HFF-Myc (cell line): ENCODE results near the gene TSPAN17.

ENCODE experiments used
- DNase-seq: peaks from one replicate; pipeline ENCODE4 v3.0.0-alpha.2; 2011; ENCODE audit warnings: low read depth; ENCODE audit errors: extremely low read depth
- H3K4me3 ChIP-seq: replicated peaks from 2 replicates; pipeline ENCODE4 v1.5.1; 2011; ENCODE audit warnings: low read depth, mild to moderate bottlenecking, control low read depth, low read length
- TF ChIP-seq, protein P1 (sequence below): IDR thresholded peaks from 2 replicates; pipeline ENCODE4 v1.5.1; 2012; ENCODE audit warnings: mild to moderate bottlenecking, low read depth, low read length, control low read depth; ENCODE audit errors: missing control alignments

The TSPAN17 gene

DNA sequence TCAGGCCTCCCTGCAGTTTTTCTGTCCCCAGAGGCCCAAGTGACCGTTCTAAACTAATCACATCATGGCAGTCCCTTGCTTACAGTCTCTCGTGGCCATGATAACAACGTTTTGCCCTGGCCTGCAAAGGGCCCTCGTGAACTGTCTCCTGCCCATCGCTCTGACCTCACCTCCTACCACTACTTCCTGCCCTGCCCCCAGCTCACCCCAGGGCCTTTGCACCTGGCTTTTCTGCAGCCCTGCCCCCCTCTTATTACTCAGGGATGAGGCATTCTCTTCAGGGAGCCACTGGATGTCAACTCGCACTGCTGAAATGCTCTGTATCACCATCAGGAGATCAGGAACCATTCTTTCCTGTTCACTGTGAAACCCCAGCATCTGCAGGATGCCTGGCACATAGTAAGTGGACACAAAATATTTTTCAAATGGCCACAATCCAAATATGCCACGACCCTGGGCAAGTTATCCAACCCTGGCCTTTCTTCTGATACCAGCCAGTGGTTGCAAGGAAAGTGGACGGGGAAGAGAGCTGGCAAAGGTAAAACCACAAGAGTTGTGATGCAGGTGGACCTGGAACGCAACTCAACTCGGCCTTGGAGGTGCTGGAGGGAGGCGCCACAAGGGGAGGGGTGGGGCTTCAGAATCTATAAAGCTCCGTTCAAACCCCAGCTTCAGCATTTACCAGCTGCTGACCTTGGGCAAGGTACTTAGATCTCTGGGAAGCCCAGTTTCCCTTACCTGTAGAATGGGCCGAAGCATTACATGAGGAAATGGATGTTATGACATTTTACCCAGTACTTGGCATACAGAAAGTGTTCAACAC lies 18.7 kb upstream of the TSPAN17 start:
- DNase-seq: no peak
- H3K4me3 ChIP-seq: no peak overlapping the region
- TF ChIP-seq, protein P1, sequence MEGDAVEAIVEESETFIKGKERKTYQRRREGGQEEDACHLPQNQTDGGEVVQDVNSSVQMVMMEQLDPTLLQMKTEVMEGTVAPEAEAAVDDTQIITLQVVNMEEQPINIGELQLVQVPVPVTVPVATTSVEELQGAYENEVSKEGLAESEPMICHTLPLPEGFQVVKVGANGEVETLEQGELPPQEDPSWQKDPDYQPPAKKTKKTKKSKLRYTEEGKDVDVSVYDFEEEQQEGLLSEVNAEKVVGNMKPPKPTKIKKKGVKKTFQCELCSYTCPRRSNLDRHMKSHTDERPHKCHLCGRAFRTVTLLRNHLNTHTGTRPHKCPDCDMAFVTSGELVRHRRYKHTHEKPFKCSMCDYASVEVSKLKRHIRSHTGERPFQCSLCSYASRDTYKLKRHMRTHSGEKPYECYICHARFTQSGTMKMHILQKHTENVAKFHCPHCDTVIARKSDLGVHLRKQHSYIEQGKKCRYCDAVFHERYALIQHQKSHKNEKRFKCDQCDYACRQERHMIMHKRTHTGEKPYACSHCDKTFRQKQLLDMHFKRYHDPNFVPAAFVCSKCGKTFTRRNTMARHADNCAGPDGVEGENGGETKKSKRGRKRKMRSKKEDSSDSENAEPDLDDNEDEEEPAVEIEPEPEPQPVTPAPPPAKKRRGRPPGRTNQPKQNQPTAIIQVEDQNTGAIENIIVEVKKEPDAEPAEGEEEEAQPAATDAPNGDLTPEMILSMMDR: no peak

DNA sequence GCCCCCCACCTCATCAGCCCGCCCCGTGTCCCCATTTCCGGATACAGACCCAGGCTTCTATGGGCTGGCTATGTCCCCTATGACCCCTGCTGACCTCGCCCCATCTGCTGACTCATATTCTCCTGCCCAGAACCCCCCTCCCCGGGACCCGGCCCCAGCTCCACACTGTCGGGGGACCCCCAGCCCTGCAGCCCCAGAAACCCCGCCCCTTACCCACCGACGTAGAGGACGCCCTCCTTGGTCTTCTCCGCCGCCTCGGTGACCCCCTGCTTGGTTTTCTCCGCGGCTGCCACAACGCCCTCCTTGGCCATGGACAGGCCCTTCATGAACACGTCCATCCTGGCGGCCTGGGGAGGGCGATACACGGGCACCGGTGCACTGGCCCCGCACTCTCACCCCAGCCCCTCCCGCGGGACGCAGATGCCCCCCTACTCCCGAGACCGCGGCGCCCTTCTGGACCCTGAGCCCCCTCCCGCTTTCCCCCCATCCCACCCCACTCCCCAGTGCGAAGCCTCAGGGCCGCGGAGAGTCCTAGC lies 17.9 kb upstream of the TSPAN17 start:
- no peak overlapping the region for H3K4me3 ChIP-seq
- DNase-seq: no peak
- TF ChIP-seq, protein P1: no peak

DNA sequence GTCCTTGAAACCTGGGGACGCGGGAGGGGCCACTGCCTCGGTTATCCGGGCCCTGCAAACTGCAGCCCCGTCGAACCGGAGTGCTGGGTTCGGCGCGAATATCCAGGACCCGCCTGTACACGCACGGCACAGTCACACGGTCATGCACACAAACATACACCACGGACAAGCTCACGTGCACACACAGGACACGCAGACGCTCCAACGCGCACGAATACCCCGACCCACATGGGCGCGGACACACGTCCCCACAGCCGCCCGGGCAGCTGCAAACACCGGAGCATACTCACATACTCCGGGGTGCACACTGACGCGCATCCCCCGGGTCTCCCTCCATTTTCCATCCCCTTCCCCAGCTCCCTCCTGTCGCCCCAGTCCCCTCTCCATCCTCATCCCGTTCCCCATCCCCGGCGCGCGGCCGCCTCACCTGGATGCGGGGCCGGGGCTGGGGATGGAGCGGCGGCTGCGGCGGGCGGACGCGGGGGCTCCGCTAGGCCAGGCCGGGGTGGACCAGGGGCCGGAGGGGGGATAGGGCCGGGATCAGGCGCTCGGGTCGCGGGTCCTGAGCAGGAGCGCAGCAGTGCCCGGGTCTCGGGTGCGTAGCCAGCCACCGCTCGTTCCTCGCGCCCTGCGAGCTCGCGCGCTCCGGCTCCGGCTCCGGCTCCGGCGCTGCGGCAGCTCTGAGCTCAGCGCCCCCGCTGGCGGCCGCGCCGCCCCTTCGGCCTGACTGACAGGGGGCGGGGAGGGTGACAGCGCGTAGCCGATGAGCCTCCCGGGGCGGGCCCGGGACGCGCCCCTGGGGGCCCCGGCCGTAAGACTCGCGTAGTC lies 17.2 kb upstream of the TSPAN17 start, which contains the start of the genes EIF4E1B and SNCB:
Gene EIF4E1B, plus strand, starts transcription at position 823 of the 828 bp plus-strand sequence. CDS start 12,113 bp downstream, outside the sequence.
Gene SNCB, minus strand, starts transcription at position 682 of the 828 bp plus-strand sequence. CDS start 880 bp downstream, outside the sequence.
- no peak for DNase-seq
- TF ChIP-seq, protein P1: no peak
- H3K4me3 ChIP-seq: peak within 1 kb of the TSS; percentile 30

GRCh38 chr5:176630681-176631222 lies 16.5 kb upstream of the TSPAN17 start:
- peak overlapping the region; percentile 18; the same call in 1 of the 2 replicates for H3K4me3 ChIP-seq

GRCh38 chr5:176631383-176632200 lies 15.7 kb upstream of the TSPAN17 start:
- TF ChIP-seq, protein P1: no peak
- no peak for DNase-seq
- H3K4me3 ChIP-seq: no peak overlapping the region

More at GRCh38 chr5:176630681-176631222, 16.5 kb upstream of the TSPAN17 start:
- TF ChIP-seq, protein P1: no peak
- no peak for DNase-seq
